Measurements from ENCODE around the gene MYH7B. TPM values are rescaled to one million over a fixed set of nuclear protein-coding genes. Genes with fewer than 3 reads are reported as not detected.

MYH7B gene
- total RNA-seq, 1 experiment from 2014 or later = 0.22 TPM

- Histone ChIP-seq H3K14ac (ENCODE audit: insufficient read depth, low read length) (no peak overlapping the region), H3K9ac (ENCODE audit: extremely low read depth, insufficient read length, low read length) (no peak overlapping the region), H3K4ac (ENCODE audit: low read depth, low read length) (no peak overlapping the region), H2BK12ac (ENCODE audit: insufficient read length, low read depth, low read length) (no peak overlapping the region), H2AK5ac (ENCODE audit: insufficient read length, low read length) (no peak overlapping the region), H3K56ac (ENCODE audit: insufficient read length, low read depth, low read length) (no peak overlapping the region), H4K8ac (replicated peaks; ENCODE audit: insufficient read length, low read depth, low read length) (no peak overlapping the region), H3K79me2 (ENCODE audit: insufficient read depth, low read length) (no peaks in the 10 kb centered on the region), H4K5ac (ENCODE audit: insufficient read length, low read depth, low read length) (no peak overlapping the region), H3K9me3 (ENCODE audit: control insufficient read depth, low read depth, low read length) (no peaks in the 10 kb centered on the region), H2AFZ (ENCODE audit: low read length) (no peak overlapping the region), H3T11ph (ENCODE audit: low read length) (no peak overlapping the region), H3K18ac (ENCODE audit: insufficient read length, low read depth, low read length) (no peak overlapping the region), H3K23me2 (ENCODE audit: insufficient read length, low read depth, low read length, poor library complexity, severe bottlenecking) (no peaks in the 10 kb centered on the region), H2BK20ac (ENCODE audit: low read depth, low read length, poor library complexity, severe bottlenecking) (no peak overlapping the region), H3K27ac (ENCODE audit: insufficient read length, low read depth, low read length) (no peak overlapping the region), H3K79me1 (ENCODE audit: insufficient read depth, low read depth, low read length, poor library complexity, severe bottlenecking) (no peaks in the 10 kb centered on the region), H3K4me2 (ENCODE audit: insufficient read depth, insufficient read length, low read length) (no peak overlapping the region), H4K20me1 (ENCODE audit: control insufficient read depth, insufficient read depth, insufficient read length) (no peaks in the 10 kb centered on the region), H4K91ac (ENCODE audit: insufficient read length, low read depth, low read length) (no peak overlapping the region), H3K23ac (ENCODE audit: insufficient read length, low read depth, low read length) (no peak overlapping the region), H3K27me3 (ENCODE audit: insufficient read depth, low read length) (no peaks in the 10 kb centered on the region), H2BK120ac (ENCODE audit: low read depth, low read length, poor library complexity, severe bottlenecking) (no peak overlapping the region), H3K4me1 (ENCODE audit: insufficient read depth, low read length) (no peaks in the 10 kb centered on the region), H2BK5ac (ENCODE audit: insufficient read length, low read length) (no peak overlapping the region), H2BK15ac (ENCODE audit: low read depth, low read length) (no peak overlapping the region)
- Mint-ChIP-seq H3K4me3 (no peak overlapping the region), H3K27ac (no peak overlapping the region), H3K27me3 (ENCODE audit: low read depth) (no peaks in the 10 kb centered on the region), H3K4me1 (no peaks in the 10 kb centered on the region), H3K9me3 (no peaks in the 10 kb centered on the region), H3K36me3 (ENCODE audit: insufficient read depth in 1 of 3, low read depth in 3 of 3) (peaks cover 5 to 12% (median 8%) of the 10 kb centered on the region in 3 experiments; a peak in 6 of 7 replicates)
- no peak for DNase-seq
- no peak for TF ChIP-seq CTCF (conservative IDR thresholded peaks at IDR 0.05)
Measured at GRCh38 chr20:34920055-34920454, 35.6 kb upstream of the MYH7B start.
